Measurements from ENCODE around the gene XYLT2. TPM values are rescaled to one million over a fixed set of nuclear protein-coding genes. Genes with fewer than 3 reads are reported as not detected.

XYLT2 gene
- total and polyA plus RNA-seq, 9 of the 15 experiments (the other 6 are each of a cell fraction or from before 2014, with no cell fraction given), result 0.63 to 9.1 (median 4.3) TPM

GRCh38 chr17:50359005-50359699 is 13.2 kb downstream of the XYLT2 start:
- H3K4me3 ChIP-seq, result no peak overlapping the region
- TF ChIP-seq TSC22D4 (tag; IDR thresholded peaks at IDR 0.05) (no peak), HDAC6 (IDR thresholded peaks at IDR 0.05; ENCODE audit: low read depth, low read length) (no peak), POLR2B (IDR thresholded peaks at IDR 0.05; ENCODE audit: low read depth, partially characterized antibody) (no peak)
- in situ Hi-C loops (cut with MboI), result no loop called here
- H3K9me1 ChIP-seq (ENCODE audit: control insufficient read depth, insufficient read depth, low read length), result no peaks in the 10 kb centered on the region
- no peak overlapping the region for H2AFZ ChIP-seq (ENCODE audit: low read depth, low read length)
- H3K9ac ChIP-seq (ENCODE audit: insufficient read depth in 1 of 2, low read depth in 2 of 2, low read length in 2 of 2), result no peak overlapping the region
- BruUV-seq (replicated peaks), result no TSS peak
- 81% methylated on average over 5 of the region's 5 CpGs for WGBS (ENCODE audit: insufficient coverage, low coverage, missing lambda C conversion rate)
- ATAC-seq (no peak), DNase-seq (ENCODE audit: extremely low read depth in 1 of 4, low spot score in 3 of 4) (no peak), FAIRE-seq (no peak)
- H3K4me2 ChIP-seq (ENCODE audit: insufficient read depth, low read length), result no peak overlapping the region
- ChIA-PET POLR2A (interaction anchor here (0.8 to 1.4 kb wide), 4 partner anchors 9 to 20 kb away, joined by 3 to 7 read pairs (median 4); no protein-coding TSS in a partner anchor), CTCF (ENCODE audit: low intra/inter-chr PET ratio) (interaction anchor here (0.7 kb wide), 1 partner anchor 119 kb away, joined by 4 read pairs; the partner anchor contains the start of gene RSAD1)
- H3K4me1 ChIP-seq (replicated peaks in 1 of 2; ENCODE audit: control insufficient read depth in 2 of 2, insufficient read depth in 2 of 2, low read length in 2 of 2), result peaks cover 17 to 46% of the 10 kb centered on the region in 2 experiments
- H3K9me3 ChIP-seq (replicated peaks; ENCODE audit: control insufficient read depth, insufficient read depth, low read depth, low read length), result no peaks in the 10 kb centered on the region
- peaks cover 10% of the 10 kb centered on the region for H4K20me1 ChIP-seq (replicated peaks; ENCODE audit: control insufficient read depth, insufficient read depth, low read length)
- no peaks in the 10 kb centered on the region for H3K27me3 ChIP-seq (ENCODE audit: control insufficient read depth in 2 of 2, insufficient read depth in 2 of 2, low read length in 2 of 2)
- no peaks in the 10 kb centered on the region; the same call in 2 of the 3 replicates for H3K79me2 ChIP-seq (ENCODE audit: control insufficient read depth, insufficient read depth, low read length)
- intact Hi-C loops (cut with micrococcal nuclease), result no loop called here
- H3K36me3 ChIP-seq (ENCODE audit: control insufficient read depth, insufficient read depth, low read length), result peaks cover 63% of the 10 kb centered on the region; the same call in 2 of the 3 replicates
- no peak overlapping the region for H3K27ac ChIP-seq (ENCODE audit: extremely low read depth, low read depth, low read length)

- Histone ChIP-seq H4K20me1 (replicated peaks; ENCODE audit: control insufficient read depth, insufficient read depth, low read length) (peaks cover 10% of the 10 kb centered on the region), H3K9me3 (replicated peaks; ENCODE audit: control insufficient read depth, insufficient read depth, low read depth, low read length) (no peaks in the 10 kb centered on the region), H3K9me1 (ENCODE audit: control insufficient read depth, insufficient read depth, low read length) (no peaks in the 10 kb centered on the region), H3K9ac (ENCODE audit: insufficient read depth in 1 of 2, low read depth in 2 of 2, low read length in 2 of 2) (no peak overlapping the region), H3K4me1 (replicated peaks in 1 of 2; ENCODE audit: control insufficient read depth in 2 of 2, insufficient read depth in 2 of 2, low read length in 2 of 2) (peaks cover 17 to 43% of the 10 kb centered on the region in 2 experiments), H3K4me2 (ENCODE audit: insufficient read depth, low read length) (no peak overlapping the region), H3K79me2 (ENCODE audit: control insufficient read depth, insufficient read depth, low read length) (no peaks in the 10 kb centered on the region; the same call in 2 of the 3 replicates), H3K4me3 (no peak overlapping the region), H3K36me3 (ENCODE audit: control insufficient read depth, insufficient read depth, low read length) (peaks cover 58% of the 10 kb centered on the region; the same call in 2 of the 3 replicates), H2AFZ (ENCODE audit: low read depth, low read length) (no peak overlapping the region), H3K27me3 (ENCODE audit: control insufficient read depth in 2 of 2, insufficient read depth in 2 of 2, low read length in 2 of 2) (no peaks in the 10 kb centered on the region), H3K27ac (ENCODE audit: extremely low read depth, low read depth, low read length) (no peak overlapping the region)
- no peak for ATAC-seq
- DNase-seq (ENCODE audit: extremely low read depth in 1 of 4, low spot score in 3 of 4), result no peak
- CTCF ChIA-PET (ENCODE audit: low intra/inter-chr PET ratio), result no interaction called here
- no TSS peak for BruUV-seq (replicated peaks)
- FAIRE-seq, result no peak
- POLR2A ChIA-PET, result interaction anchor here (0.8 to 1.0 kb wide), 3 partner anchors 8 to 20 kb away, joined by 3 to 7 read pairs (median 3); no protein-coding TSS in a partner anchor
- 88% methylated on average over 14 of the region's 14 CpGs for WGBS (ENCODE audit: insufficient coverage, low coverage, missing lambda C conversion rate)
- intact Hi-C loops (cut with micrococcal nuclease) (no loop called here), in situ Hi-C loops (cut with MboI) (no loop called here)
- no peak for TF ChIP-seq MED1 (CRISPR knock-in tag; IDR thresholded peaks at IDR 0.05; ENCODE audit: borderline replicate concordance)
- no peak for TF ChIP-seq ZBTB8A (IDR thresholded peaks at IDR 0.05; ENCODE audit: partially characterized antibody)
- TF ChIP-seq EGR1 (conservative IDR thresholded peaks at IDR 0.05), result no peak
- no peak for TF ChIP-seq ZNF239 (CRISPR knock-in tag; IDR thresholded peaks at IDR 0.05)
- no peak for TF ChIP-seq ZBTB9 (CRISPR knock-in tag; IDR thresholded peaks at IDR 0.05)
- peak; percentile 63 for TF ChIP-seq POLR2G (IDR thresholded peaks at IDR 0.05; ENCODE audit: low read depth, low read length)
- no peak for TF ChIP-seq TAF1 (IDR thresholded peaks at IDR 0.05; ENCODE audit: control insufficient read depth, extremely low read depth, insufficient read depth, low read length, severe bottlenecking)
- no peak for TF ChIP-seq DNMT1 (IDR thresholded peaks at IDR 0.05)
- no peak for TF ChIP-seq RBM15 (IDR thresholded peaks at IDR 0.05; ENCODE audit: insufficient read depth, low read length)
- TF ChIP-seq TRIM24 (IDR thresholded peaks at IDR 0.05), result no peak
- TF ChIP-seq TEAD2 (tag; IDR thresholded peaks at IDR 0.05), result no peak
- TF ChIP-seq ZNF224 (CRISPR knock-in tag; IDR thresholded peaks at IDR 0.05), result no peak
Observed at GRCh38 chr17:50359998-50360461, 14.1 kb downstream of the XYLT2 start.

Measured in K562 (cell line).